H9 (cell line): ENCODE measurements around the gene KLK2. TPM values are rescaled to one million over a fixed set of nuclear protein-coding genes. Genes with fewer than 3 reads are reported as not detected.

ENCODE experiments used
- DNase-seq: peaks from one replicate; pipeline ENCODE4 v3.0.0-alpha.2; 2017
- H2AFZ ChIP-seq: one replicate; pipeline ENCODE4 v1.6.1; 2013; ENCODE audit warnings: mild to moderate bottlenecking, low read length, control low read depth, moderate library complexity
- H2AK5ac ChIP-seq: 2 replicates; pipeline ENCODE4 v1.6.1; 2013; ENCODE audit warnings: low read length, control low read depth, mixed read lengths; ENCODE audit not compliant: insufficient read length
- H2BK120ac ChIP-seq: one replicate; pipeline ENCODE4 v1.6.1; 2013; ENCODE audit warnings: low read depth, mild to moderate bottlenecking, low read length, control low read depth, inconsistent platforms; ENCODE audit not compliant: poor library complexity, severe bottlenecking
- H2BK12ac ChIP-seq: 2 replicates; pipeline ENCODE4 v1.6.1; 2013; ENCODE audit warnings: low read length, control low read depth, mixed read lengths, low read depth; ENCODE audit not compliant: insufficient read length
- H2BK15ac ChIP-seq: 2 replicates; pipeline ENCODE4 v1.6.1; 2013; ENCODE audit warnings: low read depth, low read length, control low read depth
- H2BK20ac ChIP-seq: one replicate; pipeline ENCODE4 v1.6.1; 2013; ENCODE audit warnings: low read depth, mild to moderate bottlenecking, low read length, control low read depth, inconsistent platforms; ENCODE audit not compliant: poor library complexity, severe bottlenecking
- H2BK5ac ChIP-seq: 2 replicates; pipeline ENCODE4 v1.6.1; 2013; ENCODE audit warnings: low read length, control low read depth, mixed read lengths; ENCODE audit not compliant: insufficient read length
- H3K14ac ChIP-seq: 2 replicates; pipeline ENCODE4 v1.6.1; 2013; ENCODE audit warnings: low read length, control low read depth; ENCODE audit not compliant: insufficient read depth
- H3K18ac ChIP-seq: 2 replicates; pipeline ENCODE4 v1.6.1; 2013; ENCODE audit warnings: low read depth, mild to moderate bottlenecking, mixed read lengths, low read length, control low read depth; ENCODE audit not compliant: insufficient read length
- H3K23ac ChIP-seq: 2 replicates; pipeline ENCODE4 v1.6.1; 2013; ENCODE audit warnings: low read length, control low read depth, mixed read lengths, low read depth; ENCODE audit not compliant: insufficient read length
- H3K23me2 ChIP-seq: 2 replicates; pipeline ENCODE4 v1.6.1; 2013; ENCODE audit warnings: low read depth, mild to moderate bottlenecking, mixed read lengths, low read length, control low read depth; ENCODE audit not compliant: insufficient read length, poor library complexity, severe bottlenecking
- H3K27ac ChIP-seq: 2 replicates; pipeline ENCODE4 v1.5.1; 2013; ENCODE audit warnings: low read length, control low read depth, mixed read lengths, low read depth; ENCODE audit not compliant: insufficient read length
- H3K27me3 ChIP-seq: 2 replicates; pipeline ENCODE4 v1.6.1; 2013; ENCODE audit warnings: low read length, control low read depth, inconsistent platforms; ENCODE audit not compliant: insufficient read depth
- H3K4ac ChIP-seq: 2 replicates; pipeline ENCODE4 v1.6.1; 2013; ENCODE audit warnings: low read depth, mild to moderate bottlenecking, control low read depth, inconsistent platforms, low read length, moderate library complexity
- H3K4me1 ChIP-seq: 2 replicates; pipeline ENCODE4 v1.6.1; 2013; ENCODE audit warnings: low read length, control low read depth, inconsistent platforms; ENCODE audit not compliant: insufficient read depth
- H3K4me2 ChIP-seq: 2 replicates; pipeline ENCODE4 v1.6.1; 2013; ENCODE audit warnings: low read length, control low read depth, mixed read lengths; ENCODE audit not compliant: insufficient read length, insufficient read depth
- H3K56ac ChIP-seq: 2 replicates; pipeline ENCODE4 v1.6.1; 2013; ENCODE audit warnings: low read depth, mild to moderate bottlenecking, mixed read lengths, low read length, control low read depth; ENCODE audit not compliant: insufficient read length
- H3K79me1 ChIP-seq: 2 replicates; pipeline ENCODE4 v1.6.1; 2013; ENCODE audit warnings: low read depth, mild to moderate bottlenecking, moderate library complexity, low read length, control low read depth, inconsistent platforms; ENCODE audit not compliant: insufficient read depth, poor library complexity, severe bottlenecking
- H3K79me2 ChIP-seq: 2 replicates; pipeline ENCODE4 v1.6.1; 2013; ENCODE audit warnings: low read length, control low read depth, inconsistent platforms; ENCODE audit not compliant: insufficient read depth
- H3K9ac ChIP-seq: 2 replicates; pipeline ENCODE4 v1.6.1; 2013; ENCODE audit warnings: low read length, control low read depth, mixed read lengths; ENCODE audit not compliant: insufficient read length; ENCODE audit errors: extremely low read depth
- H3K9me3 ChIP-seq: one replicate; pipeline ENCODE4 v1.6.1; 2013; ENCODE audit warnings: low read depth, low read length, inconsistent platforms; ENCODE audit not compliant: control insufficient read depth
- H3T11ph ChIP-seq: one replicate; pipeline ENCODE4 v1.6.1; 2013; ENCODE audit warnings: mild to moderate bottlenecking, low read length, control low read depth, inconsistent platforms
- H4K20me1 ChIP-seq: one replicate; pipeline ENCODE4 v1.6.1; 2013; ENCODE audit not compliant: control insufficient read depth, insufficient read length, insufficient read depth
- H4K5ac ChIP-seq: 2 replicates; pipeline ENCODE4 v1.6.1; 2013; ENCODE audit warnings: low read depth, mild to moderate bottlenecking, mixed read lengths, low read length, control low read depth; ENCODE audit not compliant: insufficient read length
- H4K8ac ChIP-seq: replicated peaks from 2 replicates; pipeline ENCODE4 v1.6.1; 2013; ENCODE audit warnings: low read length, control low read depth, mixed read lengths, low read depth; ENCODE audit not compliant: insufficient read length
- H4K91ac ChIP-seq: 2 replicates; pipeline ENCODE4 v1.6.1; 2013; ENCODE audit warnings: low read depth, mild to moderate bottlenecking, moderate library complexity, mixed read lengths, low read length, control low read depth; ENCODE audit not compliant: insufficient read length
- H3K27ac Mint-ChIP-seq, 3 experiments: 2 replicates in 2 of 3; 3 replicates in 1 of 3; pipeline ENCODE4 v1.8.0; 2020 to 2021; ENCODE audit warnings: mixed read lengths in 3 of 3, mild to moderate bottlenecking in 1 of 3, moderate library complexity in 1 of 3
- H3K27me3 Mint-ChIP-seq: 2 replicates; pipeline ENCODE4 v1.8.0; 2021; ENCODE audit warnings: low read depth, mild to moderate bottlenecking, moderate library complexity, mixed read lengths
- H3K36me3 Mint-ChIP-seq, 3 experiments: 2 replicates in 2 of 3; 3 replicates in 1 of 3; pipeline ENCODE4 v1.8.0; 2020 to 2021; ENCODE audit warnings: low read depth in 3 of 3, mixed read lengths in 3 of 3; ENCODE audit not compliant: insufficient read depth in 1 of 3
- H3K4me1 Mint-ChIP-seq, 2 experiments: 2 replicates each; pipeline ENCODE4 v1.8.0; 2020; ENCODE audit warnings: mixed read lengths in 2 of 2
- H3K4me3 Mint-ChIP-seq, 2 experiments: 2 replicates in 1 of 2; 3 replicates in 1 of 2; pipeline ENCODE4 v1.8.0; 2020 to 2021; ENCODE audit warnings: mild to moderate bottlenecking in 2 of 2, mixed read lengths in 2 of 2, moderate library complexity in 1 of 2
- H3K9me3 Mint-ChIP-seq, 2 experiments: 2 replicates in 1 of 2; 3 replicates in 1 of 2; pipeline ENCODE4 v1.8.0; 2020; ENCODE audit warnings: mild to moderate bottlenecking in 2 of 2, mixed read lengths in 2 of 2, moderate library complexity in 1 of 2
- CTCF ChIP-seq: fragments of 200-600 bp; sonication (generic); conservative IDR thresholded peaks from 3 replicates; pipeline ENCODE4 v1.8.0; 2021; ENCODE audit warnings: antibody characterized with exemption, mild to moderate bottlenecking
- WGBS: extraction: QIAGEN DNeasy Blood & Tissue Kit; methylation state at CpG from one replicate; pipeline ENCODE4 v1.1.7; 2013; ENCODE audit warnings: missing lambda C conversion rate, low lambda C conversion rate, mixed read lengths; ENCODE audit not compliant: insufficient read length; ENCODE audit errors: extremely low coverage; 5-methylcytosine and 5-hydroxymethylcytosine counted together
- total RNA-seq: library from RNA; stranded (reverse); gene quantifications from 2 replicates; pipeline ENCODE4 v1.2.1, GENCODE V29; 2021

Gene KLK2
- total RNA-seq, 1 experiment from 2014 or later: not detected

DNA sequence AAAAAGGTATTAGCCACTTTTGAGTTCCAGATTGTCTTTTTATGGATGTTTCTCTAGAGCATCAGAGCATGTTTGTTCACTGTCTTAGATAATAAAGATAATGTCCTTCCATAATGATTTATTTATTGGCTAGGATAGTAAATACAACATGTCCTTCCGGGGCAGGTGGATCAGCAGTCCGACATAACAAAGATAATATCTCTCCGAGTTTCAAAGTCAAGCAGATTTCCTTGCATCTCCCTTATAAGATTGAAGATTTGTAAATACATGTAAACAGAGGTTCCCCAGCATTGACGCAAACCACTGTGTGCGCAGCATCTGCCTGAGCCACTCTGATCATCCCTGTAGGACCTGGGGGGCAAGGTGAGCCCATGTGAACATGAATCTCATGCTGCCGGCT is 31.1 kb upstream of the KLK2 start:
- Histone ChIP-seq H2BK15ac (no peak overlapping the region), H3K23me2 (no peaks in the 10 kb centered on the region), H3K79me1 (no peaks in the 10 kb centered on the region), H4K8ac (no peak overlapping the region), H2BK12ac (no peak overlapping the region), H3K9ac (no peak overlapping the region), H3T11ph (no peak overlapping the region), H2BK5ac (no peak overlapping the region), H3K23ac (no peak overlapping the region), H3K56ac (no peak overlapping the region), H3K4ac (no peak overlapping the region), H3K4me1 (no peaks in the 10 kb centered on the region), H3K27ac (no peak overlapping the region), H3K79me2 (no peaks in the 10 kb centered on the region), H3K14ac (no peak overlapping the region), H2AK5ac (no peak overlapping the region), H3K4me2 (no peak overlapping the region), H4K91ac (no peak overlapping the region), H4K20me1 (no peaks in the 10 kb centered on the region), H2BK20ac (no peak overlapping the region), H2AFZ (no peak overlapping the region), H4K5ac (no peak overlapping the region), H3K27me3 (0 out of 2 replicates have a peak, but pooled peaks cover 2% of the 10 kb centered on the region), H2BK120ac (no peak overlapping the region), H3K9me3 (no peaks in the 10 kb centered on the region), H3K18ac (no peak overlapping the region)
- no CpG with 5 or more reads among the region's 6 CpGs for WGBS
- TF ChIP-seq CTCF: no peak
- Mint-ChIP-seq H3K27ac (no peak overlapping the region), H3K9me3 (peaks cover 0 to 8% of the 10 kb centered on the region in 2 experiments; a peak in 3 of 5 replicates), H3K4me3 (no peak overlapping the region), H3K27me3 (peaks cover 79% of the 10 kb centered on the region), H3K4me1 (peaks cover 18 to 25% of the 10 kb centered on the region in 2 experiments), H3K36me3 (no peaks in the 10 kb centered on the region)
- DNase-seq: no peak
